HepG2 (cell line): ENCODE measurements around the gene PA2G4. TPM values are rescaled to one million over a fixed set of nuclear protein-coding genes. Genes with fewer than 3 reads are reported as not detected.

Source experiments
- ATAC-seq: fragments of 200-7000 bp; cut with Tn5 transposase; 3 replicates; pipeline ENCODE4 v1.9.1; 2020; ENCODE audit warnings: mild to moderate bottlenecking, moderate library complexity
- BruUV-seq: library from RNA; stranded (reverse); fragments of 400-500 nt; replicated peaks from 2 replicates; lab custom pipeline; 2021; lab: Mats Ljungman, UMichigan
- CTCF ChIA-PET: fragments of 300-600 bp; formaldehyde crosslinking; extraction: SDS; loops from one replicate; lab custom pipeline; 2021; ENCODE audit warnings: low total read pairs, inconsistent platforms, low intra/inter-chr PET ratio; lab: Yijun Ruan, JAX
- POLR2A ChIA-PET: fragments of 350-600 bp; sonication (Branson Sonifier 250); formaldehyde crosslinking; loops from one replicate; lab custom pipeline; 2020; ENCODE audit warnings: antibody characterized with exemption, inconsistent platforms; lab: Yijun Ruan, JAX
- DNase-seq: peaks from one replicate; pipeline ENCODE4 v3.0.0-alpha.2; 2015; ENCODE audit warnings: low spot score
- FAIRE-seq: peaks from 3 replicates; lab custom pipeline; 2011; peaks lifted over from hg19 to GRCh38; lab: Jason Lieb, UNC
- H2AFZ ChIP-seq: one replicate; pipeline ENCODE4 v1.6.1; 2011; ENCODE audit warnings: low read length, inconsistent platforms
- H3K27ac ChIP-seq: fragments of 300-600 bp; 3 replicates; pipeline ENCODE4 v1.8.0; 2011; ENCODE audit warnings: mixed run types, mild to moderate bottlenecking, mixed read lengths, low read length, inconsistent platforms; ENCODE audit not compliant: insufficient read depth; ENCODE audit errors: extremely low read length
- H3K27me3 ChIP-seq, 2 experiments: fragments of 200-600 bp in 1 of 2; 2 replicates in 1 of 2; 3 replicates in 1 of 2; pipeline versions ENCODE4 v1.6.0 to v1.8.0; 2011; ENCODE audit warnings: low read length in 2 of 2, mild to moderate bottlenecking in 2 of 2, moderate library complexity in 2 of 2, inconsistent platforms in 1 of 2; ENCODE audit not compliant: insufficient read depth in 2 of 2, control insufficient read depth in 1 of 2
- H3K36me3 ChIP-seq, 2 experiments: fragments of 200-600 bp in 1 of 2; replicated peaks in 1 of 2; 2 replicates in 1 of 2; 3 replicates in 1 of 2; pipeline versions ENCODE4 v1.5.1 to v1.8.0; 2011; ENCODE audit warnings: low read length in 2 of 2, inconsistent platforms in 1 of 2; ENCODE audit not compliant: insufficient read depth in 2 of 2, control insufficient read depth in 1 of 2
- H3K4me1 ChIP-seq: 2 replicates; pipeline ENCODE4 v1.5.1; 2012; ENCODE audit warnings: low read length, inconsistent platforms; ENCODE audit not compliant: insufficient read depth
- H3K4me2 ChIP-seq: 2 replicates; pipeline ENCODE4 v1.6.0; 2011; ENCODE audit warnings: low read depth, low read length, inconsistent platforms
- H3K4me3 ChIP-seq, 3 experiments: fragments of 200-600 bp in 1 of 3; sonication (generic), shearing (Covaris generic) in 1 of 3; replicated peaks in 1 of 3; 2 replicates each; pipeline ENCODE4 v1.5.1; 2011 to 2016; ENCODE audit warnings: low read length in 3 of 3, inconsistent platforms in 2 of 3, low read depth in 2 of 3, mild to moderate bottlenecking in 2 of 3, control low read depth in 1 of 3, mixed read lengths in 1 of 3; ENCODE audit not compliant: insufficient read depth in 1 of 3
- H3K79me2 ChIP-seq: one replicate; pipeline ENCODE4 v1.6.1; 2011; ENCODE audit warnings: low read length, inconsistent platforms; ENCODE audit not compliant: insufficient read depth
- H3K9ac ChIP-seq: 2 replicates; pipeline ENCODE4 v1.6.0; 2011; ENCODE audit warnings: mild to moderate bottlenecking, low read depth, low read length, inconsistent platforms; ENCODE audit not compliant: insufficient read depth
- H3K9me3 ChIP-seq: 2 replicates; pipeline ENCODE4 v1.5.1; 2012; ENCODE audit warnings: mild to moderate bottlenecking, low read length
- H4K20me1 ChIP-seq: 2 replicates; pipeline ENCODE4 v1.6.0; 2011; ENCODE audit warnings: inconsistent platforms, mild to moderate bottlenecking, low read length, moderate library complexity; ENCODE audit not compliant: insufficient read depth
- GTF3A ChIP-seq: sonication (generic); formaldehyde crosslinking; conservative IDR thresholded peaks from 2 replicates; pipeline ENCODE4 v1.4.0; 2020; ENCODE audit warnings: mild to moderate bottlenecking, missing genetic modification reagents
- MAFF ChIP-seq: IDR thresholded peaks from 2 replicates; pipeline ENCODE4 v1.6.1; 2011; ENCODE audit warnings: low read depth, low read length, improper control_type of control experiment
- MAFK ChIP-seq, 2 experiments: IDR thresholded peaks in 1 of 2; conservative IDR thresholded peaks in 1 of 2; 2 replicates each; pipeline ENCODE4 v1.6.1; 2011; ENCODE audit warnings: improper control_type of control experiment in 2 of 2, low read length in 2 of 2
- PAF1 ChIP-seq: IDR thresholded peaks from 2 replicates; pipeline ENCODE4 v1.6.1; 2016; ENCODE audit warnings: missing genetic modification reagents, missing compliant biosample characterization
- POLR2G ChIP-seq: fragments of 200-400 bp; formaldehyde crosslinking; IDR thresholded peaks from 2 replicates; pipeline ENCODE4 v1.6.1; 2018; ENCODE audit warnings: mild to moderate bottlenecking, low read depth, low read length, moderate library complexity
- RBFOX2 ChIP-seq: fragments of 200-400 bp; formaldehyde crosslinking; IDR thresholded peaks from 2 replicates; pipeline ENCODE4 v1.6.1; 2017; ENCODE audit warnings: low read depth, mild to moderate bottlenecking, low read length
- SYNCRIP ChIP-seq: fragments of 200-400 bp; formaldehyde crosslinking; IDR thresholded peaks from 2 replicates; pipeline ENCODE4 v1.6.1; 2018; ENCODE audit warnings: mild to moderate bottlenecking, low read depth, low read length; ENCODE audit not compliant: insufficient read depth
- ZKSCAN8 ChIP-seq: IDR thresholded peaks from 2 replicates; pipeline ENCODE4 v1.6.1; 2016; ENCODE audit warnings: borderline replicate concordance, missing genetic modification reagents, missing compliant biosample characterization
- WGBS: methylation state at CpG from one replicate; pipeline ENCODE4 v1.1.6; 2017; ENCODE audit warnings: low lambda C conversion rate; 5-methylcytosine and 5-hydroxymethylcytosine counted together
- in situ Hi-C: cut with HindIII; loops from 2 replicates; pipeline ENCODE4 v1.10.0; 2017; ENCODE audit warnings: low pct_unique_long_range_greater_than_20kb; ENCODE audit not compliant: extremely low pct_ligation_motif_present
- intact Hi-C: fragments of 100-400 bp; cut with micrococcal nuclease; formaldehyde crosslinking; loops from one replicate; pipeline ENCODE4 v1.10.0; 2022; ENCODE audit not compliant: unreplicated experiment
- polyA plus RNA-seq, 8 experiments: library from polyadenylated mRNA; depleted of rRNA in 3 of 8; stranded (reverse) in 7 of 8; unstranded in 1 of 8; fragments of >200 nt; fragmentation: Illumina TruSeq in 4 of 8; extraction: Trizol in 4 of 8; gene quantifications; 2 replicates each; pipeline versions ENCODE4 v1.2.1 to v1.2.3, GENCODE V29; 2011 to 2016; ENCODE audit warnings: low read depth in 4 of 8, missing spikeins in 1 of 8, mixed read lengths in 1 of 8; ENCODE audit not compliant: insufficient read depth in 1 of 8
- total RNA-seq, 5 experiments: library from RNA; depleted of rRNA; stranded (reverse); fragments of >200 nt; fragmentation: Illumina TruSeq; extraction: Trizol; gene quantifications; 2 replicates each; pipeline ENCODE4 v1.2.3, GENCODE V29; 2016; ENCODE audit warnings: low read depth in 1 of 5

The PA2G4 gene
- total and polyA plus RNA-seq, 2 of the 13 experiments (the other 11 are each of a cell fraction or from before 2014, with no cell fraction given), result 147 to 240 TPM

DNA sequence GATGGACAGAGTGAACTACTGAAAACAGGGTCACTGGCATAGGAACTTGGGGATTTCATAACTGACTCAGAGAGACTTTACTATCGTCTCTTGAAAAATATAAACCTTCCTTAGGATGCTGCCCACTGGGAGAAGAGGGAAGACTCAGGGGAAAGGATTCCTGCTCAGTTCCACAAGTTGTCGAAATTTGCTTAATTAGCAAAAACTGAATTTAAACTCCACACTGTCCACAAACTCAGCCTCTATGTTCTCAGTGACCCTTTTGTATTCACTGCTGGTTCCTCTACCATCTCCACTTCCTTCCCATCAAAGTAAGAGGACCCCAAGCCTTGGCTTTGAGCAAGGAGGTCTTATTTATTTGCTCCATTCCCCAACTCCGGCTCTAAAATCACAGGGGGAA lies 40.9 kb downstream of the PA2G4 start:
- Histone ChIP-seq H3K4me2 (no peak overlapping the region), H3K4me3 (no peak overlapping the region), H4K20me1 (no peaks in the 10 kb centered on the region), H3K4me1 (no peaks in the 10 kb centered on the region), H2AFZ (no peak overlapping the region), H3K79me2 (no peaks in the 10 kb centered on the region), H3K36me3 (peaks cover 15 to 46% of the 10 kb centered on the region in 2 experiments), H3K27ac (no peak overlapping the region), H3K9ac (no peak overlapping the region), H3K9me3 (no peaks in the 10 kb centered on the region), H3K27me3 (no peaks in the 10 kb centered on the region)
- ATAC-seq, result no peak
- DNase-seq, result no peak
- ChIA-PET POLR2A (interaction anchor here (1.1 to 2.6 kb wide), 2 partner anchors 17 to 27 kb away, joined by 3 to 14 read pairs; partner anchors contain the start of genes ESYT1 and ZC3H10), CTCF (no interaction called here)
- WGBS, result over 99% methylated on average over 3 of the region's 3 CpGs
- no TSS peak for BruUV-seq
- in situ Hi-C loops, result no loop called here
- no peak for FAIRE-seq
- intact Hi-C loops, result no loop called here
- TF ChIP-seq ZKSCAN8 (CRISPR knock-in tag) (no peak), MAFF (peak; percentile 87), GTF3A (CRISPR knock-in tag) (no peak), MAFK (conservative IDR thresholded peaks at IDR 0.05 in 1 of 2, IDR thresholded peaks at IDR 0.05 in 1 of 2; ENCODE audit: low read length in 2 of 2) (peak; percentile 88 to 91)

DNA sequence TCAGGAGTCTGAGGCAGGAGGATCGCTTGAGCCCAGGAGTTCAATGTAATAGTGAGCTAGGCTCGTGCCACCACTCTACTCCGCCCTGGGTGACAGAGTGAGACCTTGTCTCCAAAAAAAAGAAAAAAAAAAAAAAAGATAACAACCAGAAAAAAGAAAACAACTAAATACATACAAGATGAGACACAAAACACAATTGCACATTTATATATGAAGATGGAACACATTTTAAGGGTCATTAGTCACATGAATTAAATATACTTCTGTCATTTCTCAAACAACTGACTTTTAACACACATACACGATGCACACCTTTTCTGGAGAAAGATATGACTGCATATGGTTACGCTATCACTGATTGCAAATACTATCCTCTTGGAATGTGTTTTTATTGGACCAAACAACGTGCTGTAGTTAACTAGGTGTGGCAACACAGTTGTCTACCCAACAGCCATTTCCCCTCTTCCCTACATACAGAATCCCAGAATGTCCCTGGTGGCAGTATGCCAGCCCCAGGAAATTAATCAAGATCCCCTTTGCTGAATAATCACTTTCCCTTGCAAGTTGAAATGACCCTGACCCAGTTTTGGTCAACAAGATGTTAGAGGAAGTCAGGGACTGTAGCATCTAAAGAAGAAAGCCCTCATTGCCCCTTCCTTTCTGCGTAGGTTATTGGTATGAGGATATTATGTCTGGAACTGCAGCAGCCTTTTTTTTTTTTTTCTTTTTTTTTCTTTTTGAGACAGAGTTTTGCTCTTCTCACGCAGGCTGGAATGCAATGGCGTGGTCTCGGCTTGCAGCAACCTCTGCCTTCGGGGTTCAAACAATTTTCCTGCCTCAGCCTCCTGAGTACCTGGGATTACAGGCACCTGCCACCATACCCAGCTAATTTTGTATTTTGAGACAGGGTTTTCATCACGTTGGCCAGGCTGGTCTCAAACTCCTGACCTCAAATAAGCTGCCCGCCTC lies 42.4 kb downstream of the PA2G4 start:
- CTCF ChIA-PET, result no interaction called here
- in situ Hi-C loops, result no loop called here

More for the DNA sequence above, 42.4 kb downstream of the PA2G4 start:
- DNase-seq, result no peak
- H3K4me1 ChIP-seq, result peaks cover 4% of the 10 kb centered on the region; the same call in 1 of the 2 replicates
- TSS peak; percentile 34 for BruUV-seq
- H3K79me2 ChIP-seq, result peaks cover 2% of the 10 kb centered on the region
- H3K36me3 ChIP-seq, result peaks cover 15 to 36% of the 10 kb centered on the region in 2 experiments; a peak in 4 of 5 replicates
- FAIRE-seq, result no peak
- WGBS, result 96% methylated on average over 13 of the region's 13 CpGs
- no peaks in the 10 kb centered on the region for H3K9me3 ChIP-seq
- TF ChIP-seq RBFOX2 (0 out of 2 replicates have a peak, but pooled peaks have one; percentile 28), SYNCRIP (no peak), POLR2G (peak; percentile 31; the same call in 1 of the 2 replicates), PAF1 (CRISPR knock-in tag) (no peak), MAFK (conservative IDR thresholded peaks at IDR 0.05 in 1 of 2, IDR thresholded peaks at IDR 0.05 in 1 of 2; ENCODE audit: low read length in 2 of 2) (0 out of 4 replicates have a peak, but pooled peaks have one; percentile 10 to 23)
- POLR2A ChIA-PET, result no interaction called here
- intact Hi-C loops, result no loop called here
- H3K27ac ChIP-seq, result no peak overlapping the region
- H3K27me3 ChIP-seq, result no peaks in the 10 kb centered on the region; a peak in 1 of 5 replicates
- no peak overlapping the region for H3K4me3 ChIP-seq
- H2AFZ ChIP-seq, result no peak overlapping the region
- H3K4me2 ChIP-seq, result no peak overlapping the region
- ATAC-seq, result no peak
- H3K9ac ChIP-seq, result no peak overlapping the region
- no peaks in the 10 kb centered on the region for H4K20me1 ChIP-seq
